Neural cell (in vitro differentiated cells): Measurements from ENCODE around the gene GPHN. TPM values are rescaled to one million over a fixed set of nuclear protein-coding genes. Genes with fewer than 3 reads are reported as not detected.
A peak's percentile ranks its signal among the peaks of the same experiment; 100 is the strongest.

Experiments used
- H2AFZ ChIP-seq: fragments of 200-600, 300-800 bp; sonication (generic), shearing (Covaris generic); 2 replicates; pipeline ENCODE4 v1.6.0; 2014; ENCODE audit warnings: low read depth, mild to moderate bottlenecking, antibody characterized with exemption, low read length, moderate library complexity
- H3F3A ChIP-seq: fragments of 200-600 bp; shearing (Covaris generic); 2 replicates; pipeline ENCODE4 v1.6.1; 2016; ENCODE audit warnings: mild to moderate bottlenecking, moderate library complexity, mixed read lengths, antibody characterized with exemption, low read length; ENCODE audit not compliant: insufficient read depth, poor library complexity, severe bottlenecking
- H3K27ac ChIP-seq: fragments of 200-600, 300-800 bp; sonication (generic), shearing (Covaris generic); 2 replicates; pipeline ENCODE4 v1.5.1; 2014; ENCODE audit warnings: mild to moderate bottlenecking, low read length, moderate library complexity
- H3K27me3 ChIP-seq: fragments of 300-800, 200-600 bp; sonication (generic), shearing (Covaris generic); 2 replicates; pipeline ENCODE4 v1.6.0; 2014; ENCODE audit warnings: mild to moderate bottlenecking, low read depth, low read length, moderate library complexity; ENCODE audit not compliant: insufficient read depth
- H3K36me3 ChIP-seq: fragments of 300-800, 200-600 bp; sonication (generic), shearing (Covaris generic); 2 replicates; pipeline ENCODE4 v1.5.1; 2014; ENCODE audit warnings: mild to moderate bottlenecking, antibody characterized with exemption, low read length, moderate library complexity; ENCODE audit not compliant: insufficient read depth
- H3K4me2 ChIP-seq: fragments of 300-800, 200-600 bp; sonication (generic), shearing (Covaris generic); 2 replicates; pipeline ENCODE4 v1.6.0; 2014; ENCODE audit warnings: mild to moderate bottlenecking, low read length
- H3K4me3 ChIP-seq: fragments of 300-800, 200-600 bp; sonication (generic), shearing (Covaris generic); 2 replicates; pipeline ENCODE4 v1.5.1; 2014; ENCODE audit warnings: mild to moderate bottlenecking, low read length, moderate library complexity
- H3K79me2 ChIP-seq: fragments of 200-600 bp; shearing (Covaris generic); replicated peaks from 2 replicates; pipeline ENCODE4 v1.6.0; 2014; ENCODE audit warnings: mild to moderate bottlenecking, low read length, moderate library complexity; ENCODE audit not compliant: insufficient read depth
- H3K9ac ChIP-seq: fragments of 300-800, 200-600 bp; sonication (generic), shearing (Covaris generic); 2 replicates; pipeline ENCODE4 v1.6.1; 2016; ENCODE audit warnings: mild to moderate bottlenecking, low read length, mixed read lengths
- H3K9me2 ChIP-seq: fragments of 200-600 bp; shearing (Covaris generic); 2 replicates; pipeline ENCODE4 v1.6.1; 2016; ENCODE audit warnings: mild to moderate bottlenecking, low read length, mixed read lengths; ENCODE audit not compliant: insufficient read depth
- H3K9me3 ChIP-seq: fragments of 200-600, 300-800 bp; sonication (generic), shearing (Covaris generic); 2 replicates; pipeline ENCODE4 v1.6.1; 2016; ENCODE audit warnings: mild to moderate bottlenecking, mixed run types, low read length, moderate library complexity, mixed read lengths
- H4K20me1 ChIP-seq: fragments of 200-600 bp; shearing (Covaris generic); 2 replicates; pipeline ENCODE4 v1.6.1; 2016; ENCODE audit warnings: mild to moderate bottlenecking, mixed run types; ENCODE audit not compliant: insufficient read depth
- CTCF ChIP-seq: fragments of 450-650 bp; IDR thresholded peaks from 2 replicates; pipeline ENCODE4 v1.5.1; 2014; ENCODE audit warnings: antibody characterized with exemption, mild to moderate bottlenecking, moderate library complexity; ENCODE audit not compliant: poor library complexity, severe bottlenecking
- EP300 ChIP-seq: fragments of 450-650 bp; conservative IDR thresholded peaks from 2 replicates; pipeline ENCODE4 v1.6.1; 2014; ENCODE audit warnings: antibody characterized with exemption, mild to moderate bottlenecking, moderate library complexity; ENCODE audit not compliant: poor library complexity, severe bottlenecking
- EZH2 ChIP-seq: fragments of 200-600, 300-800 bp; shearing (Covaris generic), sonication (generic); IDR thresholded peaks from 2 replicates; pipeline ENCODE4 v1.6.1; 2014; ENCODE audit warnings: antibody characterized with exemption, low read length, borderline replicate concordance, mild to moderate bottlenecking; ENCODE audit not compliant: insufficient read depth, poor library complexity, severe bottlenecking
- MXI1 ChIP-seq: fragments of 450-650 bp; conservative IDR thresholded peaks from 2 replicates; pipeline ENCODE4 v1.6.1; 2014; ENCODE audit warnings: antibody characterized with exemption, mild to moderate bottlenecking; ENCODE audit not compliant: poor library complexity, severe bottlenecking
- POLR2AphosphoS5 ChIP-seq: IDR thresholded peaks from 2 replicates; pipeline ENCODE4 v1.6.1; 2012
- RAD21 ChIP-seq: fragments of 450-650 bp; conservative IDR thresholded peaks from 2 replicates; pipeline ENCODE4 v1.6.1; 2014; ENCODE audit warnings: antibody characterized with exemption, mild to moderate bottlenecking, moderate library complexity
- SMC3 ChIP-seq: fragments of 450-650 bp; conservative IDR thresholded peaks from 2 replicates; pipeline ENCODE4 v1.6.1; 2014; ENCODE audit warnings: antibody characterized with exemption, mild to moderate bottlenecking, moderate library complexity; ENCODE audit not compliant: poor library complexity
- TAF1 ChIP-seq: IDR thresholded peaks from 2 replicates; pipeline ENCODE4 v1.6.1; 2012; ENCODE audit warnings: low read depth
- polyA plus RNA-seq: library from polyadenylated mRNA; depleted of rRNA; stranded (reverse); fragments of >200 nt; gene quantifications from 2 replicates; pipeline ENCODE4 v1.2.3, GENCODE V29; 2014
- TF ChIP-seq, protein P1 (sequence below): IDR thresholded peaks from 2 replicates; pipeline ENCODE4 v1.6.1; 2012; ENCODE audit warnings: borderline replicate concordance

The GPHN gene
- polyA plus RNA-seq, 1 donor from 2014 or later, result 135 TPM

DNA sequence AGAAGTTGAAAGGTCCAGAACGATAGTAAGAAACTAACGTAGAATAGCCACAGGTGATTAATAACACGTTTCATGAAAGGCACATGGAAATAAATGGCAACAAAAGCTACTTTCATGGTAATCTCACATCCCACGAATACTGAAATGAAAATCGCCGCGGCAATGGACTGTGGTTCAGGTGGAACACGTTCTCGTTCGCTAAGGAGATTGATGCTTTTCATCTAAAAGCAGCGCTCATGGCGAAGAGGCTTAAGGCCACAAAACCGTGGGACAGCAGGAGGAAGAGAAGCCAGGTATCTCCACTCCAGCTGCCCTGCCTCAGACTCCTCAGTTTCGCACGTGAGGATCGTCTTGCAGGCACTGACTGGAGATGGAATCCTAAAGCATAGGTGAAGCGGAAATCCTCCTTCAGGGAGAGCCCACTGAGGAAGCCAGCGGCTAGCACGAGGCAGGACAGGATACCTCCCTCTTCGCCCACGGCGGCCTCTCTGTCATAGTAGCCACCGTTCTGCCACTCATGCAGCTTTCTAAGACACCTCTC is 696 bp upstream of the GPHN start:
- no peak for TF ChIP-seq EP300
- TF ChIP-seq SMC3, result no peak
- TF ChIP-seq POLR2AphosphoS5, result no peak
- TF ChIP-seq EZH2, result no peak
- TF ChIP-seq, protein P1, sequence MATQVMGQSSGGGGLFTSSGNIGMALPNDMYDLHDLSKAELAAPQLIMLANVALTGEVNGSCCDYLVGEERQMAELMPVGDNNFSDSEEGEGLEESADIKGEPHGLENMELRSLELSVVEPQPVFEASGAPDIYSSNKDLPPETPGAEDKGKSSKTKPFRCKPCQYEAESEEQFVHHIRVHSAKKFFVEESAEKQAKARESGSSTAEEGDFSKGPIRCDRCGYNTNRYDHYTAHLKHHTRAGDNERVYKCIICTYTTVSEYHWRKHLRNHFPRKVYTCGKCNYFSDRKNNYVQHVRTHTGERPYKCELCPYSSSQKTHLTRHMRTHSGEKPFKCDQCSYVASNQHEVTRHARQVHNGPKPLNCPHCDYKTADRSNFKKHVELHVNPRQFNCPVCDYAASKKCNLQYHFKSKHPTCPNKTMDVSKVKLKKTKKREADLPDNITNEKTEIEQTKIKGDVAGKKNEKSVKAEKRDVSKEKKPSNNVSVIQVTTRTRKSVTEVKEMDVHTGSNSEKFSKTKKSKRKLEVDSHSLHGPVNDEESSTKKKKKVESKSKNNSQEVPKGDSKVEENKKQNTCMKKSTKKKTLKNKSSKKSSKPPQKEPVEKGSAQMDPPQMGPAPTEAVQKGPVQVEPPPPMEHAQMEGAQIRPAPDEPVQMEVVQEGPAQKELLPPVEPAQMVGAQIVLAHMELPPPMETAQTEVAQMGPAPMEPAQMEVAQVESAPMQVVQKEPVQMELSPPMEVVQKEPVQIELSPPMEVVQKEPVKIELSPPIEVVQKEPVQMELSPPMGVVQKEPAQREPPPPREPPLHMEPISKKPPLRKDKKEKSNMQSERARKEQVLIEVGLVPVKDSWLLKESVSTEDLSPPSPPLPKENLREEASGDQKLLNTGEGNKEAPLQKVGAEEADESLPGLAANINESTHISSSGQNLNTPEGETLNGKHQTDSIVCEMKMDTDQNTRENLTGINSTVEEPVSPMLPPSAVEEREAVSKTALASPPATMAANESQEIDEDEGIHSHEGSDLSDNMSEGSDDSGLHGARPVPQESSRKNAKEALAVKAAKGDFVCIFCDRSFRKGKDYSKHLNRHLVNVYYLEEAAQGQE, result no peak
- TF ChIP-seq RAD21, result no peak
- TF ChIP-seq TAF1, result no peak
- no peak for TF ChIP-seq MXI1
- TF ChIP-seq CTCF, result no peak
- peaks cover 27% of the 10 kb centered on the region for H3K79me2 ChIP-seq
- H3K4me3 ChIP-seq, result peak overlapping the region; percentile 90
- no peaks in the 10 kb centered on the region for H4K20me1 ChIP-seq
- peak overlapping the region; percentile 56 for H3K4me2 ChIP-seq
- H3K9me3 ChIP-seq, result no peaks in the 10 kb centered on the region
- peak overlapping the region; percentile 96 for H3K27ac ChIP-seq
- peak overlapping the region; percentile 94 for H3K9ac ChIP-seq
- no peaks in the 10 kb centered on the region for H3F3A ChIP-seq
- peak overlapping the region; percentile 48 for H2AFZ ChIP-seq
- no peaks in the 10 kb centered on the region for H3K36me3 ChIP-seq
- no peaks in the 10 kb centered on the region for H3K27me3 ChIP-seq
- no peaks in the 10 kb centered on the region for H3K9me2 ChIP-seq

GRCh38 chr14:66508547-66508845 is 549 bp downstream of the GPHN start:
- H4K20me1 ChIP-seq, result no peaks in the 10 kb centered on the region
- no peaks in the 10 kb centered on the region for H3K27me3 ChIP-seq
- no peaks in the 10 kb centered on the region for H3K9me3 ChIP-seq
- H2AFZ ChIP-seq, result peak overlapping the region; percentile 86
- H3F3A ChIP-seq, result no peaks in the 10 kb centered on the region
- H3K27ac ChIP-seq, result peak overlapping the region; percentile 96
- H3K9ac ChIP-seq, result peak overlapping the region; percentile 94
- peak overlapping the region; percentile 90 for H3K4me3 ChIP-seq
- no peak overlapping the region for H3K4me2 ChIP-seq
- no peaks in the 10 kb centered on the region for H3K9me2 ChIP-seq
- H3K36me3 ChIP-seq, result no peaks in the 10 kb centered on the region
- no peak for TF ChIP-seq RAD21
- peak; percentile 6 for TF ChIP-seq EP300
- peaks cover 39% of the 10 kb centered on the region for H3K79me2 ChIP-seq
